ENCODE measurements around the gene RPL38.

The RPL38 gene

GRCh38 chr17:74228306-74228978 is 25.0 kb downstream of the RPL38 start:
- DNase-seq: no peak

GRCh38 chr17:74230896-74231295 is 27.4 kb downstream of the RPL38 start:
- DNase-seq: no peak

- DNase-seq: no peak
Observed at GRCh38 chr17:74231928-74232907, 28.7 kb downstream of the RPL38 start.

DNA sequence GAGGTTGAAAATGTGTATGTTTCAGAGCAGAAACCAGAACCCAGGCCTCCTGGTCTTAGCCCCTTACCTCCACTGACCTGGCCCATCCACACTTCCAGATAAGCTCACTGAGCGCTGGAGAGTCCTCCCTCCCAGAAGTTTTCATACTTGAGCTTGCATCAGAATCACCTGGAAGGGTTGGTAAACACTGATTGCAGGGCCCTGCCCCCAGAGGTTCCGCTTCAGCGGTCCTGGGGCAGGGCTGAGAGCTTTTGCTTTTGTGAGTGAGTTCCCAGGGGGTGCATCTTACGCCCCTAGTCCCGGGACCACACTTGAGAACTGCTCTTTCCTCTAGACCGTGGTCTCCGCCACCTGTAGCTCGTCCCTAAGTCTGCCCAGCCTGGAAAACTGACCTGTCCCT is 30.5 kb downstream of the RPL38 start:
- no peak for DNase-seq

DNA sequence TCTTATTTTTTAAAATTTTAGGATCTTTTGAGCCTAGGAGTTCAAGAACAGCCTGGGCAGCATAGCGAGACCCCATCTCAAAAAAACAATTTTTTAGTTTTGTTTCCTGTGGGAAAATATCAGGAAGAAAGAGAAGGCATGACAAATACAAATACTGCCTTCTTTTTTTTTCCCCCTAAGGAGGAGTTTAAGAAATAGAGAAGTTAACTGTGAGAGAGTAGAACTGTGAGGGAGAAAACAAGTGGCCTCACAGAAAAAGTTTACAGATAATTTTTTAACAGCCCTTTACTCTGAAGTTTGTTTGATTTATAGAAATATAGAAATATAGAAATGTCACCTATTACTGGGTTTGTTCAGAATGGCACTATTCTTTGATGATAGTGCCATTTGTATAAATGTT is 31.0 kb downstream of the RPL38 start:
- no peak for DNase-seq

- no peak for DNase-seq
Observed at GRCh38 chr17:74235040-74235581, 31.6 kb downstream of the RPL38 start.

DNA sequence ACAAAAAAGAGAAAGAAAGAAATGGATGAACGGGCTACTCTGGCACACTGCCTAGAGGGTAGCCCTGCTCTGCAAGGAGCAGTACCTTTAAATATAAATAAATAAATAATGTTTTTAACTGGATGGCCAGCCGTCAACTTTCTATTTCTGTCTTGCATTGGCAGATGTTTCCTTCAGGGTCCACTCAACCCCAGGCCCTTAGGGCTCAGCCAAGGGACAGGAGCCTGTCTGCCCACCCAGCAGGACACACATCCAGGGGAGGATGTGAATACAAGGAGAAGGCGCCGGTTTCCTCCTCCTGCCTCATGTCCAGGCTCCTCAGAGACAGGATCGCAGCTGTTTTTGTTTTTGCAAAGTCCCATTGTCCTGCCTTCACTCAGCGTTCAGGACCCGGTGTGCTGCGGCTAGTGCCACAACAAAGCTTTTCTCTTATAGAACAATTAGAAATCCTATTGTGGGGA is 32.5 kb downstream of the RPL38 start:
- no peak for DNase-seq

DNA sequence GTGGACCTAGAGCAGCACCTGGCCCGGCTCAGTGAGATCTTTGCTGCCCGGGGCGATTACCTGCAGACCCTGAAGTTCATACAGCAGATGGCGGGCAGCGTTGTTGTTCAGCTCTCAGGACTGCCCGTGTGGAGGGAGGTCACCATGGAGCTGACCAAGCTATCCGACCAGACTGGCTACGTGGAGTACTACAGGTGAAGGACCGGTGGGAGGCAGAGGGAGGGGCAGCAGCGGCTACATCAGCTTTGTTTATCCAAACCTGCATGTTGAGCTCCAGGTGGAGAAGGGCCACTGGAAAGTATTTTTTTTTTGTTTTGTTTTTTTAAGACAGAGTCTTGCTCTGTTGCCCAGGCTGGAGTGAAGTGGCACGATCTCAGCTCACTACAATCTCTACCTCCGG is 33.8 kb downstream of the RPL38 start:
- DNase-seq: no peak

DNA sequence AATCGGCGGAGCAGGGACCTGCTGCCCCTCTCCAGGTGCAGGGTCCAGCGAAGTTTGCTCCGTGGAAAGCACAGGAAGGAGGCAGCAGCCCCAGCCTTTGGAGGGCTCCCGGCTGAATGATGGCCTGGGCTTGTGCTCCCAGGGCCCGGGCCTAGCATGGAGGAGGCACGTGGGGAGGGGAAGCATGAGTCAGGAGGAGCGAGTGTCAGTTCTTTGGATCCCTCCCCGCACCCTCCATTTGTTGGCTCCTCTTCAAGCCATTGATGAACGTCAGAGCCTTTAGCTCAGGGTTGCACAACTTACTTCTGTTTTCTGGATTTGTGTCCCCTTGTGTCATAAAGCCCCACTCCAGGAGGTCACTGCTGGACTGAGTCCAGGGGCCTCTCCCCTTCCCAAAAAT is 35.7 kb downstream of the RPL38 start:
- DNase-seq: no peak

GRCh38 chr17:74240618-74241205 is 37.2 kb downstream of the RPL38 start:
- no peak for DNase-seq

DNA sequence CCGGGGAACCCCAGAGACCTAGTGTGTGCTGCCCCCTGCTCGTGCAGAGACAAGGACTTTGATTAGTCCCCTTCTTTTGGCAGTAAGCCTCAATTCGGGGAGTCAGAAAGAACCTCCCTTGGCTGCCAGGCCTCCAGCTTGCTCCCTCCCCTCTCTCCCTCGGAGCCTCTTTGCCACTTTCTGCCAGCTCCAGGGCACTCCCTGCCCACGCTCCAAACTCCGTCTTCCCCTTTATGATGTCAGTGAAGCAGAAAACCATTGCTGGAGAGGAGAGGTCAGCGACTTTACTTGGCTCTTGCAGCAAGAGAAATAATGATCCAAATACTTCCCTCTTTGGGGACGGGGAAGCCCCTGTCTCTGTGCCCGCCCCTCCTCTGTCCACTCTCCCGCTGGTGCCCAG is 38.0 kb downstream of the RPL38 start:
- DNase-seq: no peak

DNA sequence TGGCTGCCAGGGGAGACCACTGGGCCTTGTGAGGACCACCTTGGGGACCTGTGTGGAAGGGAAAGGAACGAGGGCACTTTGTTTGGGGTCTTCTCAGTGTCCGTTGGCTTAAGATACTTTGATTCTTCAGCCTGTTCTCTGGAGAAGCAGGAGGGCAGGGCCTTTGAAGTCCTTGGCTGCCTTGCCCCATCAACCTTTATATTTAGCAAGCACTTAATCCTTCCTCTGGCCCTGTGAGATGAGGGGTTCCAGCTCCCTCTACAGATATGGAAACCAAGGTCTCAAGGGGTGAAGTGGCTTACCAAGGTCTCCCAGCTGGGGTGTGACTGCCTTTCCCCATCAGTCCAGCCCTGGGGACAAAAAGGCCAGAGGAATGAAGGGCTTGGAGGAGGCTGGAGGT is 38.4 kb downstream of the RPL38 start:
- no peak for DNase-seq

DNA sequence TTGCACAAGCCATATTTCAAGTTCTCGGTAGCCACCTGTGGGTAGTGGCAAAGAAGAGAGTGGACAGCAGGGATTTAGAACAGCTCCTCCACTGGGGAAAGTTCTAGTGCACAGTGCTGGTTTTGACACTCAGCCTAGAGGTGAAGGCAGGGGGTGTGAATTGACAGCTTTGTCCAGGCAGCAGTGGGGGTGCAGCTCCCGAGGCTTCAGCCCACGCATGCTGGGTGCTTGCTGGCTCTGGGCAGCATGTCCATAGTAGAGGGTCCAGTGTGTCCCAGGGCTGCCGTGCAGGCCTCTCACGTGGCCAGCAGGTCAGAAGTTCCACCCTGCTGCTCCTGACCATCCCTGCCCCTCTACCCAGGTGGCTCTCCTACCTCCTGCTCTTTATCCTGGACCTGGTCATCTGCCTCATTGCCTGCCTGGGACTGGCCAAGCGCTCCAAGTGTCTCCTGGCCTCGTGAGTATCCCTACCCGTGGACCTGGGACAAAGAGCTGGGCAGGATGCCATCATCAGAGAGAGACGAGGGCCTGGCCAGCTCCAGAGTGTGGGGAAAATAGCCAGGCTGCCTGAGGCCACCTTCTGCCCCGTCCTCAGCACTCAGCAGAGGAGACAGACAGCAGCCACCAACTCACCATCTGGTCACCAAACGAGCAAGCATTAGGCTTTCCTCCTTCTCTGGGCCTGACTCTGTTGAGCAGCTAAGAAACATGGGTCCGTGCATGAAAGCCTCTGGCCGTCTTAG is 39.7 kb downstream of the RPL38 start:
- no peak for DNase-seq

DNA sequence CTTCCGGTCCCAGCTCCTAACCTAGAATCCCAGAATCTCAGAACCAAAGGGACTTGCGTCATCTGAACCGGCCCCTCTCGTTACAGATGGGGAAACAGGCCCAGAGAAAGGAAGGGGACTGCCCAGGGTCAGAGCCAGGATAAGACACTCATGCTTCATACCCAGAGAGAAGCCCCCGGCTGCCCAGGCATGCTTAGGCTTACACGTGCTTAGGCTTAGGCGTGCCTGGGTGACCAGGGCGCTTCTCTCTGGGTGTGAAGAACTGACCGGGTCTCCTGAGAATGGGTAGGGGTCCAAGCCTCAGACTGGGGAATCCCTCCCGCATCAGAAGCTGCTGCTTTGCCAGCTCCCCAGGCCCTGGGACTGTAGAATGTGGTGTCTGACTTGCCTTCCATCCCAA is 40.6 kb downstream of the RPL38 start:
- no peak for DNase-seq

GRCh38 chr17:74244548-74244947 is 41.1 kb downstream of the RPL38 start:
- DNase-seq: no peak

GRCh38 chr17:74245145-74245831 is 41.8 kb downstream of the RPL38 start:
- DNase-seq: no peak

GRCh38 chr17:74245871-74246270 is 42.4 kb downstream of the RPL38 start:
- DNase-seq: no peak

- DNase-seq: no peak
Observed at GRCh38 chr17:74249590-74250270, 46.3 kb downstream of the RPL38 start.

DNA sequence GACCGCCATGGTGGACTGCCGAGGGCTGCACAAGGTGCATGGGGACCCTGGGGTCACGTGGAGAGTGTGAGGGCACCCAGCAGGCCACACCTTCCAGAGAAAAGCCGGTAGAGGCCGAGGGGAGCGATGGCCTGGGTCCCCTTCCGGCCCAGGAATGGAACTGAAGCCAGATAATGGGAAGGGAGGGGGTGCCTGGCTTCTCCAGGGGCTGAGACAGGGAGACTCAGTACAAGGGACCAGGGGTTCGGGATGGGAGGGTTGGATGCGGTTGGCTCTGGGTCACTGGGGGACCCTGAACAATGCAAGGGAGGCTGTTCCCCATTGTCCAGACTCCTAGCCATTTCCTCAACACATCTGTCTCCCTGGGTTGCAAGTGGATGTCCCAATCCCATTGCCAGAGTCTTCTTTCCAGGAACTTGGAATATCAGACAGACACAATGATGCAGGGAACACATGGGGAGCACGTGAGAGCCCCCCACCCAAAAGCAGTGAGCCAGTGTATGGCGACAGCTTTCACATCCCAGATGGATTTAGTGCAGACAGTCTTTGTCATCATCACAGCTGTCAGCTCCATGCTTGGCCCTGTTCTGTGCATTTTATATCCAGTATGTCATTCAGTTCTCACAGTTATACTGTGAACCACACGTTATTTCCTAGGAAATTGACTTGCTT is 47.0 kb downstream of the RPL38 start:
- no peak for DNase-seq

DNA sequence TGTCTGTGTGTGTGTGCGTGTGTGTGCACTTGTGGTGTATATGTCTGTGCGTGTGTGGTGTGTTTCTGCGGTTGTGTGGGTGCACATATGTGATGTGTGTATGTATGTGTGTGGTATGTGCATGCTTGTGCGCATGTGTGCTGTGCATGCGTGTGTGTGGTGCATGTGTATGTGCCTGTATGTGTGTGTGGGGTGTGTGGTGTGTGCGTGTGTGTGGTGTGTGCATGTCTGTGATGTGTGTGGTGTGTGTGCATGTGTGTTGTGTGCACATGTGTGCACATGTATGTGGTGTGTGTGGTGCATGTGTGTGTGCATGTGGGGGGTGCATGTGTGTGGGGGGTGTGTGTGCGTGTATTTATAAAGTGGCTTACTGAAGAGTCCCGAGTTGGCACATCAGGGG is 47.6 kb downstream of the RPL38 start:
- no peak for DNase-seq

DNA sequence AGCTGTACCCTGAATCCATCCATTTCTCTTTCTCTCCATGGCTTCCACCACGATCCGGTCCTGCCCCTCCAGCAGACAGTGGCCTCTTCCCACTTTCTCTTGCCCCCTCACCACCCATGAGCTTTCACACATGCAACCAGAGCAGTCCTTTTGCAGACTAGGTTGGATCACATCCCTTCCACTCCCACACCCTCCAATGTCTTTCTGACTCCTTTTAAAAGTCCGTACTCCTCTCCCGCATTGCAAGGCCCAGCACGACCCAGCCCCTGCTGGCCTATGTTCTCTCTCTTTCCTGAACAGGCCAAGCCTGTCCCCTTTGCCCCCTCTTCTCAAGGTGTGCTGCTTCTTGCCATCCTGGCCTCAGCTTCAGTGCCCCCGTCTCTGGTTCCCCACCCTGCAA is 48.1 kb downstream of the RPL38 start:
- no peak for DNase-seq
